Gastrocnemius medialis (tissue), 4 donors: ENCODE results near the gene NRN1L. TPM values are rescaled to one million over a fixed set of nuclear protein-coding genes. Genes with fewer than 3 reads are reported as not detected.
"Not testable (repeated sequence)": the region's sequence is repeated elsewhere in the genome, so short reads cannot be mapped to it uniquely, and the experiment has no call there.

Experiments used
- ATAC-seq, 2 donors: fragments of 150-250 bp; one replicate each; pipeline ENCODE4 v1.9.1; 2016
- DNase-seq, 2 donors: peaks; one replicate each; pipeline ENCODE4 v3.0.0-alpha.2; 2019
- H3K27ac ChIP-seq, 4 donors: fragments of 200-600 bp; sonication (generic); 1 replicate in 1 of 4; 2 replicates in 3 of 4; pipeline ENCODE4 v1.5.1; 2016 to 2018; ENCODE audit warnings: mild to moderate bottlenecking in 2 of 4, moderate library complexity in 1 of 4
- H3K27me3 ChIP-seq, 3 donors: fragments of 200-600 bp; sonication (generic) in 2 of 3; 1 replicate in 1 of 3; 2 replicates in 2 of 3; pipeline versions ENCODE4 v1.5.1 to v1.6.0; 2016 to 2019; ENCODE audit warnings: mild to moderate bottlenecking in 1 of 3, moderate library complexity in 1 of 3
- H3K36me3 ChIP-seq, 2 donors: fragments of 200-600 bp; sonication (generic) in 1 of 2; one replicate each; pipeline ENCODE4 v1.5.1; 2017 to 2018
- H3K4me1 ChIP-seq, 2 donors: fragments of 200-600 bp; sonication (generic) in 1 of 2; one replicate each; pipeline ENCODE4 v1.5.1; 2016 to 2017; ENCODE audit warnings: mild to moderate bottlenecking in 2 of 2
- H3K4me3 ChIP-seq, 4 donors: fragments of 200-600 bp; sonication (generic) in 3 of 4; 1 replicate in 1 of 4; 2 replicates in 3 of 4; pipeline ENCODE4 v1.5.1; 2016 to 2019; ENCODE audit warnings: mild to moderate bottlenecking in 2 of 4
- H3K9me3 ChIP-seq, 3 donors: fragments of 200-600 bp; sonication (generic) in 2 of 3; 1 replicate in 1 of 3; 2 replicates in 2 of 3; pipeline ENCODE4 v1.5.1; 2016 to 2019
- POLR2A ChIP-seq, 2 donors: fragments of 450-650 bp; IDR thresholded peaks; one replicate each; pipeline ENCODE4 v1.6.1; 2017; ENCODE audit warnings: antibody characterized with exemption in 2 of 2, mild to moderate bottlenecking in 2 of 2, moderate library complexity in 2 of 2
- in situ Hi-C, 4 donors: fragments of 200-750 bp; cut with MboI; loops; one replicate each; pipeline versions ENCODE4 v1.15.0 to v1.8.0; 2017; ENCODE audit warnings: low sequenced_read_pairs in 4 of 4
- intact Hi-C: fragments of 100-400 bp; cut with DNase I; formaldehyde crosslinking; loops from one replicate; pipeline ENCODE4 v1.15.1; 2023; ENCODE audit warnings: low total_unique reads
- total RNA-seq, 4 donors: library from RNA; depleted of rRNA; stranded (reverse); fragments of >200 nt; gene quantifications; one replicate each; pipeline versions ENCODE4 v1.1.0 to v1.2.3, GENCODE V29; 2016
- TF ChIP-seq, protein P1 (sequence below), 5 experiments: fragments of 450-650 bp in 3 of 5; fragments of 200-600 bp in 2 of 5; sonication (generic) in 2 of 5; IDR thresholded peaks in 4 of 5; conservative IDR thresholded peaks in 1 of 5; 1 replicate in 4 of 5; 2 replicates in 1 of 5; pipeline ENCODE4 v1.5.1; 2016 to 2019; ENCODE audit warnings: antibody characterized with exemption in 5 of 5, mild to moderate bottlenecking in 3 of 5, moderate library complexity in 3 of 5

The NRN1L gene
- total RNA-seq, 4 donors from 2014 or later = 0.87 to 2.8 (median 1.1) TPM; not detected in 1

GRCh38 chr16:67909056-67909742, 24.5 kb downstream of the NRN1L start:
- Histone ChIP-seq H3K27me3 (no peaks in the 10 kb centered on the region), H3K36me3 (peaks cover 0 to 34% of the 10 kb centered on the region in 2 donors), H3K4me3 (no peak overlapping the region), H3K27ac (no peak overlapping the region), H3K9me3 (no peaks in the 10 kb centered on the region), H3K4me1 (peaks cover 12 to 19% of the 10 kb centered on the region in 2 donors)
- DNase-seq (no peak), ATAC-seq (no peak)
- in situ Hi-C loops = no loop called here
- intact Hi-C loops = no loop called here
- TF ChIP-seq, protein P1, sequence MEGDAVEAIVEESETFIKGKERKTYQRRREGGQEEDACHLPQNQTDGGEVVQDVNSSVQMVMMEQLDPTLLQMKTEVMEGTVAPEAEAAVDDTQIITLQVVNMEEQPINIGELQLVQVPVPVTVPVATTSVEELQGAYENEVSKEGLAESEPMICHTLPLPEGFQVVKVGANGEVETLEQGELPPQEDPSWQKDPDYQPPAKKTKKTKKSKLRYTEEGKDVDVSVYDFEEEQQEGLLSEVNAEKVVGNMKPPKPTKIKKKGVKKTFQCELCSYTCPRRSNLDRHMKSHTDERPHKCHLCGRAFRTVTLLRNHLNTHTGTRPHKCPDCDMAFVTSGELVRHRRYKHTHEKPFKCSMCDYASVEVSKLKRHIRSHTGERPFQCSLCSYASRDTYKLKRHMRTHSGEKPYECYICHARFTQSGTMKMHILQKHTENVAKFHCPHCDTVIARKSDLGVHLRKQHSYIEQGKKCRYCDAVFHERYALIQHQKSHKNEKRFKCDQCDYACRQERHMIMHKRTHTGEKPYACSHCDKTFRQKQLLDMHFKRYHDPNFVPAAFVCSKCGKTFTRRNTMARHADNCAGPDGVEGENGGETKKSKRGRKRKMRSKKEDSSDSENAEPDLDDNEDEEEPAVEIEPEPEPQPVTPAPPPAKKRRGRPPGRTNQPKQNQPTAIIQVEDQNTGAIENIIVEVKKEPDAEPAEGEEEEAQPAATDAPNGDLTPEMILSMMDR (IDR thresholded peaks at IDR 0.05 in 4 of 5, conservative IDR thresholded peaks at IDR 0.05 in 1 of 5) = no peak
- TF ChIP-seq POLR2A (IDR thresholded peaks at IDR 0.05) = no peak

- H3K27ac ChIP-seq = no peak overlapping the region
- in situ Hi-C loops = no loop called here
- H3K9me3 ChIP-seq = no peaks in the 10 kb centered on the region
- H3K4me1 ChIP-seq = peaks cover 20 to 26% of the 10 kb centered on the region in 2 donors
- intact Hi-C loops = no loop called here
- H3K36me3 ChIP-seq = peaks cover 0 to 34% of the 10 kb centered on the region in 2 donors
- no peak overlapping the region for H3K4me3 ChIP-seq
- ATAC-seq (no peak), DNase-seq (no peak)
- no peak for TF ChIP-seq POLR2A (IDR thresholded peaks at IDR 0.05)
- TF ChIP-seq, protein P1 (IDR thresholded peaks at IDR 0.05 in 4 of 5, conservative IDR thresholded peaks at IDR 0.05 in 1 of 5) = no peak
- no peaks in the 10 kb centered on the region for H3K27me3 ChIP-seq
These were observed 25.5 kb downstream of the NRN1L start for GRCh38 chr16:67910158-67910557.

GRCh38 chr16:67914758-67915495, 30.2 kb downstream of the NRN1L start:
- Histone ChIP-seq H3K27ac (peak overlapping the region; percentile 86 to 99 (median 95)), H3K36me3 (peaks cover 0 to 20% of the 10 kb centered on the region in 2 donors), H3K9me3 (no peaks in the 10 kb centered on the region), H3K4me1 (peaks cover 58 to 59% of the 10 kb centered on the region in 2 donors), H3K4me3 (no peak overlapping the region), H3K27me3 (no peaks in the 10 kb centered on the region)
- ATAC-seq = no peak
- DNase-seq = no peak
- in situ Hi-C loops (no loop called here), intact Hi-C loops (no loop called here)
- TF ChIP-seq, protein P1 (IDR thresholded peaks at IDR 0.05 in 4 of 5, conservative IDR thresholded peaks at IDR 0.05 in 1 of 5) = no peak
- TF ChIP-seq POLR2A (IDR thresholded peaks at IDR 0.05) = no peak

- H3K27me3 ChIP-seq, H3K9me3 ChIP-seq, ATAC-seq, DNase-seq, intact Hi-C loops, in situ Hi-C loops, H3K4me3 ChIP-seq: not testable (repeated sequence)
- Histone ChIP-seq H3K36me3 (peaks cover 0 to 14% of the 10 kb centered on the region in 2 donors), H3K27ac (peak overlapping the region; percentile 86 to 99 (median 95)), H3K4me1 (peaks cover 64% of the 10 kb centered on the region in 2 donors)
These were observed 30.7 kb downstream of the NRN1L start for GRCh38 chr16:67915496-67915769.
